Measurements from ENCODE around the gene CTNNBIP1.

GRCh38 chr1:9860887-9861286, 49.2 kb downstream of the CTNNBIP1 start:
- no peak for TF ChIP-seq REST (IDR thresholded peaks at IDR 0.05; ENCODE audit: insufficient read depth in 1 of 2, low read depth in 2 of 2, low read length in 2 of 2)
- TF ChIP-seq POLR2AphosphoS5 (IDR thresholded peaks at IDR 0.05; ENCODE audit: low read depth, low read length), result no peak
- TF ChIP-seq TAF1 (IDR thresholded peaks at IDR 0.05; ENCODE audit: borderline replicate concordance, insufficient read depth, low read length), result no peak
- TF ChIP-seq SIN3A (IDR thresholded peaks at IDR 0.05; ENCODE audit: borderline replicate concordance, insufficient read depth, low read length), result no peak
